Stomach smooth muscle (tissue), 2 donors: ENCODE results near the gene GPATCH3.
"Not testable (repeated sequence)": the region's sequence is repeated elsewhere in the genome, so short reads cannot be mapped to it uniquely, and the experiment has no call there.

Source experiments
- H3K27ac ChIP-seq: one replicate; pipeline ENCODE4 v1.7.0; 2013; ENCODE audit warnings: mild to moderate bottlenecking, low read length, inconsistent platforms
- H3K27me3 ChIP-seq, 2 donors: one replicate each; pipeline ENCODE4 v1.7.0; 2013; ENCODE audit warnings: low read length in 2 of 2; ENCODE audit not compliant: insufficient read depth in 2 of 2, control insufficient read depth in 1 of 2
- H3K36me3 ChIP-seq, 2 donors: one replicate each; pipeline ENCODE4 v1.7.0; 2013; ENCODE audit warnings: low read length in 2 of 2; ENCODE audit not compliant: control insufficient read depth in 2 of 2, insufficient read depth in 2 of 2
- H3K4me1 ChIP-seq: one replicate; pipeline ENCODE4 v1.7.0; 2013; ENCODE audit warnings: low read length; ENCODE audit not compliant: control insufficient read depth, insufficient read depth
- H3K4me3 ChIP-seq, 2 donors: one replicate each; pipeline ENCODE4 v1.7.0; 2013; ENCODE audit warnings: low read length in 2 of 2
- H3K9ac ChIP-seq, 2 donors: one replicate each; pipeline ENCODE4 v1.7.0; 2013; ENCODE audit warnings: low read length in 2 of 2, mild to moderate bottlenecking in 1 of 2
- H3K9me3 ChIP-seq, 2 donors: one replicate each; pipeline ENCODE4 v1.7.0; 2013; ENCODE audit warnings: low read length in 2 of 2; ENCODE audit not compliant: control insufficient read depth in 2 of 2
- donor health status: healthy.
- donor health status: Pancreatic carcinoma.

GPATCH3 gene

GRCh38 chr1:26889551-26890466 lies 10.5 kb downstream of the GPATCH3 start, which contains the start of gene GPN2:
GPN2 (minus strand) TSS chr1:26890283; CDS start chr1:26890096, 187 bp downstream.
- H3K9ac ChIP-seq = peak within 1 kb of the TSS; percentile 84 to 96
- no peaks in the 10 kb centered on the region for H3K9me3 ChIP-seq
- H3K4me1 ChIP-seq = peaks cover 18% of the 10 kb centered on the region
- H3K36me3 ChIP-seq = peaks cover 41 to 52% of the 10 kb centered on the region in 2 donors
- H3K4me3 ChIP-seq = peak within 1 kb of the TSS; percentile 94 to 97
- H3K27me3 ChIP-seq = no peaks in the 10 kb centered on the region
- peak within 1 kb of the TSS; percentile 93 for H3K27ac ChIP-seq

- H3K36me3 ChIP-seq = peaks cover 43 to 52% of the 10 kb centered on the region in 2 donors
- H3K27me3 ChIP-seq = no peaks in the 10 kb centered on the region
- no peak overlapping the region for H3K9ac ChIP-seq
- no peaks in the 10 kb centered on the region for H3K9me3 ChIP-seq
- H3K4me3 ChIP-seq = no peak overlapping the region
- peaks cover 18% of the 10 kb centered on the region for H3K4me1 ChIP-seq
- no peak overlapping the region for H3K27ac ChIP-seq
Observed at GRCh38 chr1:26888231-26888630, 12.0 kb downstream of the GPATCH3 start.

GRCh38 chr1:26887125-26887524 lies 13.1 kb downstream of the GPATCH3 start:
- H3K4me3 ChIP-seq = no peak overlapping the region
- H3K9ac ChIP-seq = no peak overlapping the region
- peaks cover 18% of the 10 kb centered on the region for H3K4me1 ChIP-seq
- H3K9me3 ChIP-seq = no peaks in the 10 kb centered on the region
- no peaks in the 10 kb centered on the region for H3K27me3 ChIP-seq
- H3K36me3 ChIP-seq = peaks cover 43 to 52% of the 10 kb centered on the region in 2 donors
- no peak overlapping the region for H3K27ac ChIP-seq

- Histone ChIP-seq H3K4me1 (peaks cover under 1% of the 10 kb centered on the region), H3K36me3 (peaks cover 49 to 61% of the 10 kb centered on the region in 2 donors)
Observed at GRCh38 chr1:26882696-26883463, 17.4 kb downstream of the GPATCH3 start.

GRCh38 chr1:26881611-26882010 lies 18.7 kb downstream of the GPATCH3 start:
- not testable (repeated sequence) for H3K4me3 ChIP-seq, H3K9me3 ChIP-seq, H3K27me3 ChIP-seq, H3K27ac ChIP-seq, H3K4me1 ChIP-seq, H3K9ac ChIP-seq
- peaks cover 57 to 60% of the 10 kb centered on the region in 2 donors for H3K36me3 ChIP-seq

More at GRCh38 chr1:26882696-26883463, 17.4 kb downstream of the GPATCH3 start:
- no peak overlapping the region for H3K27ac ChIP-seq
- H3K4me3 ChIP-seq = no peak overlapping the region
- no peaks in the 10 kb centered on the region for H3K9me3 ChIP-seq
- no peaks in the 10 kb centered on the region for H3K27me3 ChIP-seq
- no peak overlapping the region for H3K9ac ChIP-seq

GRCh38 chr1:26879793-26880192 lies 20.5 kb downstream of the GPATCH3 start:
- peaks cover 4% of the 10 kb centered on the region for H3K4me1 ChIP-seq
- H3K9ac ChIP-seq = no peak overlapping the region
- H3K9me3 ChIP-seq = no peaks in the 10 kb centered on the region
- H3K36me3 ChIP-seq = peaks cover 44 to 46% of the 10 kb centered on the region in 2 donors
- no peaks in the 10 kb centered on the region for H3K27me3 ChIP-seq
- no peak overlapping the region for H3K27ac ChIP-seq
- no peak overlapping the region for H3K4me3 ChIP-seq

- Histone ChIP-seq H3K36me3 (peaks cover 23 to 27% of the 10 kb centered on the region in 2 donors), H3K27me3 (no peaks in the 10 kb centered on the region), H3K4me1 (peaks cover 4% of the 10 kb centered on the region), H3K4me3 (no peak overlapping the region), H3K9ac (peak overlapping the region in 1 of 2 donors; percentile 13), H3K9me3 (no peaks in the 10 kb centered on the region), H3K27ac (no peak overlapping the region)
Observed at GRCh38 chr1:26877326-26877725, 22.9 kb downstream of the GPATCH3 start.

- Histone ChIP-seq H3K9me3 (no peaks in the 10 kb centered on the region), H3K36me3 (peaks cover 14 to 15% of the 10 kb centered on the region in 2 donors), H3K27ac (no peak overlapping the region), H3K4me3 (no peak overlapping the region), H3K9ac (no peak overlapping the region), H3K4me1 (peaks cover 4% of the 10 kb centered on the region), H3K27me3 (no peaks in the 10 kb centered on the region)
Observed at GRCh38 chr1:26874896-26875295, 25.4 kb downstream of the GPATCH3 start.

GRCh38 chr1:26873097-26873496 lies 27.2 kb downstream of the GPATCH3 start:
- H3K4me1 ChIP-seq, H3K36me3 ChIP-seq, H3K27ac ChIP-seq, H3K4me3 ChIP-seq, H3K9ac ChIP-seq, H3K27me3 ChIP-seq, H3K9me3 ChIP-seq: not testable (repeated sequence)

GRCh38 chr1:26864610-26865480 lies 35.4 kb downstream of the GPATCH3 start:
- peak overlapping the region; percentile 96 for H3K27ac ChIP-seq
- H3K27me3 ChIP-seq = no peaks in the 10 kb centered on the region
- peak overlapping the region; percentile 93 to 98 for H3K9ac ChIP-seq
- H3K4me3 ChIP-seq = peak overlapping the region; percentile 86 to 88
- H3K4me1 ChIP-seq = peaks cover 24% of the 10 kb centered on the region
- no peaks in the 10 kb centered on the region for H3K36me3 ChIP-seq
- H3K9me3 ChIP-seq = no peaks in the 10 kb centered on the region
